Fibroblast of upper back skin (primary cell): ENCODE data around the gene IGSF8.
"Not testable (repeated sequence)": the region's sequence is repeated elsewhere in the genome, so short reads cannot be mapped to it uniquely, and the experiment has no call there.

ENCODE experiments used
- DNase-seq: peaks from one replicate; pipeline ENCODE4 v3.0.0-alpha.2; 2013

IGSF8 gene

DNA sequence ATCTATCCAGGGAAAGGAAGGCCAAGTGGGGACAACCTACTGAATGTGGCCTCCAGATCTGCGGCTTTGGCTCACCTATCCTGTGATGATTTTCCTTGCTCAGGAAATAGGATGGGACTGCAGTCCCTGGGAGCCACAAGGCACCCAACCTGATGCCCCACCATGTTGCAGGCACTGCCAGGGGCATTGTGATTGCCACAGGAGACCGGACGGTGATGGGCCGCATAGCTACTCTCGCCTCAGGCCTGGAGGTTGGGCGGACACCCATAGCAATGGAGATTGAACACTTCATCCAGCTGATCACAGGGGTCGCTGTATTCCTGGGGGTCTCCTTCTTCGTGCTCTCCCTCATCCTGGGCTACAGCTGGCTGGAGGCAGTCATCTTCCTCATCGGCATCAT lies 29.0 kb upstream of the IGSF8 start:
- DNase-seq, result no peak

DNA sequence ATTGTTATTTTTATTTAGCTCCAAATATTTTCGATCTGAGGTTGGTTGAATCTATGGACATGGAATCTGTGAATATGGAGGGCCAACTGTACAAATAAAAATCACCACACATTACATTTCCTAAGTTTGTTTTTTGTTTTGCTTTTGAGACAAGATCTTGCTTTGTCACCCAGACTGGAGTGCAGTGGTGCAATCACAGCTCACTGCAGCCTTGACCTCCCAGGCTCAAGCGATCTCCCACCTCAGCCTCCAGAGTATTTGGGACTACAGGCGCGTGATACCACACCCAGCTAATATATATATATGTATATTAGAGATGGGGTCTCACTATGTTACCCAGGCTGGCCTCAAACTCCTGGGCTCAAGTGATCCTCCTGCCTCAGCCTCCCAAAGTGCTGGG lies 27.9 kb upstream of the IGSF8 start:
- not testable (repeated sequence) for DNase-seq

DNA sequence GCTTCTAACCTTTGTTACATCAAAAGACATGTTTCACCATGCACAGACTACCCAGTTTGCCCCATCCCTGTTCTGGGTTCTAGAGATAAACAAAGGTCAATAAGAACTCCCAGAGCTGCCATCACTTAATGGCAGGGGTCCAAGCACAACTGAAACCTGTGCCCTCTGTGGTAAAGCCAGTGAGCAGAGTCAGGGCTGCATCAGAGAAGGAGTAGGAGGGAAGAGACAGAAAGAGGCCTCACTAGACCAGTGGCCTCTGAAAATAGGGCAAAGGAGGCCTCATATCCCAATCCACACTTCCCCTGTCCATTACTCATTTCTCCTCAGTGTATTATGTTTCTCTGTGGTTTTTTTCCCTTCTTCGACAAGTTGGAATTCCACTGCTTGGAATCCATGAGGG lies 27.3 kb upstream of the IGSF8 start:
- DNase-seq, result peak; percentile 49

DNA sequence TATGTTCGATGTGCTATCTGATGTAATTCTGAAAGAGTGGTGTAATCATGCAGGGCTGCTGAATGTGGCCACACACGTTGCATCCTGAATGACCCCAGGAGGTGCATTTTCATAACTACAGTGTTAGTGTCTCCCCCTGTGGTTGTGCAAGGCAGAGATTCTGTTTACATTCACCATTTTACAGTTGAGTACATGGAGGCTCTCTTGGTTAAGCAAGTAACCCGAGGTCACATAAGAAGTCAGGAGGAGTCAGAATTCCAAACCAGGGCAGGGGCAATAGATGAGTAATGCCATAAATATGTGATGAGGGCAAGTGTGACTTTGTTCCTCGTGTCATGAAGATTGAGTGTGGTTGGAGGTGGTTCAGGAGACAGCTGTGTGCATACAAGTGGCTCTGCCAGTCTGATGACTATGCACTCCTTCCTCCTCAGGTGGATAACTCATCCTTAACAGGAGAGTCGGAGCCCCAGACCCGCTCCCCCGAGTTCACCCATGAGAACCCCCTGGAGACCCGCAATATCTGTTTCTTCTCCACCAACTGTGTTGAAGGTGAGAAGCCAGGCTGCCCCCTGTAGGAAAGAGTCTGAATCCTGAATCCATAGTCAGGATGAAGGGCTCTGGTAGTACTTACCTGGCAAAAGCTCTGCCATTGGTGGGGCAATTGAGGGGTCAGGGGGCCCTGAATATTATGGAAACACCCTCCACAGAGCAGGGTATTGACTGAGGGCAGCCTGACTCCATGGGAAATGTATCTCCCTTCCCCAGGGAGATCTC lies 26.5 kb upstream of the IGSF8 start:
- peak; percentile 79 for DNase-seq

DNA sequence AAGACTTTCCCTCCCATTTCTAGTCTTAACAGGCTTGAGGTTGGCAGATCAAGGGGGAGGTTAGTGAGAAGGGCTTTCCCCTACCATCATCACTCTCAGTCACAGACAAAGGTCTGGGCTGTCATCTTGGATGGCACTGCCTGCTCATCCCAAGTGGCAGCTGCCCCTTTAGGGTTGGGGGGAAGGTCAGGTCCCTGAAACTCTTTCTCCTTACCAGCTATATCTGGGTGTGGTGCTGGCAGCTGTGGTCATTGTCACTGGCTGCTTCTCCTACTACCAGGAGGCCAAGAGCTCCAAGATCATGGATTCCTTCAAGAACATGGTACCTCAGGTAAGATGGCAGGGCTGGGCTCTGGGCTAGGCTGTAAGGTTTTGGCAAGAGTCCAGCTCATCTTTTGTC lies 25.3 kb upstream of the IGSF8 start:
- no peak for DNase-seq

DNA sequence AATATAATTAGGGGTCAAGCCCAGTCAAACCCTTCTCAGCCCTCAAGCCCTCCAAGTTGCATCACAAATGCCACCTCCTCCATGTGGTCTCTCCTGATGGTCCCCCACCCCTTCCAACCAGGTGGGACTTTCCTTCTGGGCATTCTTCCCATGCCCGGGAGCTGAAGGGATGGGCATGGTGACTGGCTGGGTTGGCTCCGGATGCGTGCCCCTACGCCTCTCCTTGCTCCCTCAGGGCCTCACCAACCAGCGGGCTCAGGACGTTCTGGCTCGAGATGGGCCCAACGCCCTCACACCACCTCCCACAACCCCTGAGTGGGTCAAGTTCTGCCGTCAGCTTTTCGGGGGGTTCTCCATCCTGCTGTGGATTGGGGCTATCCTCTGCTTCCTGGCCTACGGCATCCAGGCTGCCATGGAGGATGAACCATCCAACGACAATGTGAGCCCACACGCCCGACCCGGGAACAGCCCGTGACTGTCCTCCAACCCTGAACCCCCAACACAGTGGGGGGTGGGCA lies 24.6 kb upstream of the IGSF8 start:
- DNase-seq, result no peak

DNA sequence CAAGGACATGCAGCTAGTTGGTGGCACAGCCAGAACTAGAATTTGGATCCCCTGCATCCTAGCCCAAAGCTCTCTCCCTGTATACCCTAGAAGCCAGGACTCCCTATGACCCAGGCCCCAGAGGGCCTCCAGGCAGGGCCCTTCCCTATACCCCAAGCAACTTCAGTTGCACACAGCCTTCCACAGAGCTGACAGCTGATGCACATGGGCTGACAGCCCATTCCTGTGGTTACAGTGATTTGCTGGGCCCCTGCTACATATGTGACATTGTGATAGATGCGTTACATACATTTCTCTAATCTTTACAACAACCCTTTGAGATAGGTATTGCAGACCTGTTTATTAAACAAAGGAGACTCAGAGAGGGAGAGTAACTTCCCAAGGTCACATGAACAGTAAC lies 23.0 kb upstream of the IGSF8 start:
- DNase-seq, result no peak

DNA sequence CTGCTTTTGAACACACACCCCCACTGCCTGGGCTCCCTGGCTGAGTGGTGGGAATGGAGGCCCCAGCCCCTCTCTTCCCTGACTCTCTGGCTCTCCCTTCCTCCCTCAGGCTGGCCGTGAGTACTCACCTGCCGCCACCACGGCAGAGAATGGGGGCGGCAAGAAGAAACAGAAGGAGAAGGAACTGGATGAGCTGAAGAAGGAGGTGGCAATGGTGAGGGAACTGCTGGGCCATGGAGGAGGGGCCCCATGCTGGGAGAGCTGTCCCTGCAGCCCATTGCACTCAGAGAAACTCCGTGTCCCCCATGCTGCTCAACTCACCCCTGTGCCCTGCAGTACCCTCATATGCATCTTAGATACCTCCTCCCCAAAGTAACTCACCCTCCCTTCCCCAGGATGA lies 22.4 kb upstream of the IGSF8 start:
- no peak for DNase-seq

DNA sequence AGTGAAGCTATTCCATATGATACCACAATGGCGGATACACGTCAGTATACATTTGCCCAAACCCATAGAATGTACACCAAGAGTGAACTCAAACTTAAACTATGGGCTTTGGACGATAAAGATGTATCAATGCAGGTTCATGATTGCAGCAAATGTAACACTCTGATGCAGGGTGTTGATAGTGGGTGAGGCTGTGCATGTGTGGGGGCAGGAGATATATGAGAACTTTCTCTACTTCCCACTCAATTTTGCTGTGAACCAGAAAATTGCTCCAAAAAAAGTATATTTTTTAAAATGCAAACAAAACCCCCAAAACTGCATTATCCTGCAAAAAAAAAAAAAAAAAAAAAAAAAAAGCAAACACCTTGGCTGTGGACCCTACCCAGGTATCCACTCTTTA lies 20.5 kb upstream of the IGSF8 start:
- no peak for DNase-seq

DNA sequence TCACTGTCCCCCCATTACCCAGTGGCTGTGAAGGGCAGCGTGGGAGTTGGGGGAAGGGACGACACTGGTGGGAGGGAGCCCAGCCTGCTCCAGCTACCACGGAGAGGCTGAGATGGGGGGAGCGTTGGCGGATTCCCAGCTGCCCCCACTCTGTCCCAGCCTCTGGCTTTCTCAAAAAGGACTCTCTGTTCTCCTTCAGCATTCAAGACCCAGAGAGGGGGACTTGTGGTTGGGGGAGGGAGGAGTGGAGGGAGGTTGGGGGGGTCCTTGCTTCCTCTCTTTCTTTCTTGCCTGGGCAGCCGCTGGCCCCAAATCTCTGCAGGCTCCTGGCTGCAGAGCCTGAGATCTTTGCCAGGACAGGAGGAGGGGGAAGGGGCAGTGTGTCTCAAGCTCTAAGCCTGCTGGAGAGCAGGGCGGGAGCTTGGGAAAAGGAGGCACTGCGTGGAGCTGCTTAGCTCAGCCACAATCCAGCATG lies 19.3 kb upstream of the IGSF8 start:
- DNase-seq, result peak; percentile 66

DNA sequence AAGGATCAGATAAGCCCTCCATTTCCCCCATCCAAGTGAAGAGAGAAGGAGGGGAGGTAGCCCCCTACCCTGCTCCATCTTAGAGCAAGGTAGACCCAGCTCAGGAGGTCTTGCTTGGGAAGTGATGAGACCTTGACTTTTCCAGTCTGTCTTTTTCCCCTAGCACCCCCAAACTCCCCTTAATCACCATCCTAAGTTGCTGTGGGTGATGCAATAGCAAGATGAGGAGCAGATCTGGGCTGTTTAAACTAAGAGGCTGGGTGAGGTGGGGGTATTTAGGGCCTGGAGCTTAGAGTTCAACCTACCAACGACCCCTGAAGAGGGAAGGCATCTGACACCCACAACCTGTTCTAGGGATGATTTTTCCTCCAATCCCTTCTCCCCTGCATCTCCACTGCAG lies 18.9 kb upstream of the IGSF8 start:
- DNase-seq, result no peak

DNA sequence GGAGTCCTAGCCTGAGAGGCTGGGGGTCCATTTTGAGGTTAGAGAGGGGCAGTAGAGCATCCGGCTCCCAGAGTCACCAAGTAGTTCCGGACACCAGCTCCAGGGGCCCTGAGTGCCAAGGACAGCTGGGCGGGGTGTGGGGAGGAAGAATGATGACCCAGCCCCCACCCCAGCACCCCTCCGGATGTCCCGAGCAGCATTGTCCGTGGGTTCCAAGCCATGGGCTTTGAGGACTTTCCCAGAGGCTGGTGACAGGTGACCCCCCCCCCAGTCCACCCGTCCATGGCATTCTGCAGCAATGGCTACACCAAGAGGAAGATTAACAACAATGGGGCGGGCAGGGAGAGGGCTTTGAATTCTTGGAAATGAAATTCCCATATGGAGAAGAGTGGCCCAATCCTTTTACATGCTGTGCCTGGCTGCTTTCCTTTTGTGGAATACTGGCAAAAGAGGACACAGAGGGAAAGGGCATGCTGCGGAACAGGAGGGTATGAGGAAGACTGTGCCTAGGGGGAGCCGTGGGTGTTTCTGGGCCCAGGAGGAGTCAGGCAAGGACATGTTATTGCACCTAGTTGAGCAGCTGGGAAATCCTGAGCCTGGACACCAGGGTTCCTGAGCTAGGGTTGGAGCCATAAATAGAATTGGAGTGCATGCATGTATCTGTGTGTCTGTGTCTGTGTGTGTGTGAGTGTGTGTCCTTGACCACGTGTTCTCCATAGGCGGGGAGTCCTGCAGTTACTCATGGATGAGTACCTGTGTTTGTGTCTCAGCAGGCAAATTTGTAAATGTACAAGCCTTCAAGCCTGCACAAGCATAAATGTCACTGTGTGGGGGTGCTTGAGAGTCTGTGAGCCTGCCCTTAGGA lies 18.1 kb upstream of the IGSF8 start:
- DNase-seq, result peak; percentile 53

DNA sequence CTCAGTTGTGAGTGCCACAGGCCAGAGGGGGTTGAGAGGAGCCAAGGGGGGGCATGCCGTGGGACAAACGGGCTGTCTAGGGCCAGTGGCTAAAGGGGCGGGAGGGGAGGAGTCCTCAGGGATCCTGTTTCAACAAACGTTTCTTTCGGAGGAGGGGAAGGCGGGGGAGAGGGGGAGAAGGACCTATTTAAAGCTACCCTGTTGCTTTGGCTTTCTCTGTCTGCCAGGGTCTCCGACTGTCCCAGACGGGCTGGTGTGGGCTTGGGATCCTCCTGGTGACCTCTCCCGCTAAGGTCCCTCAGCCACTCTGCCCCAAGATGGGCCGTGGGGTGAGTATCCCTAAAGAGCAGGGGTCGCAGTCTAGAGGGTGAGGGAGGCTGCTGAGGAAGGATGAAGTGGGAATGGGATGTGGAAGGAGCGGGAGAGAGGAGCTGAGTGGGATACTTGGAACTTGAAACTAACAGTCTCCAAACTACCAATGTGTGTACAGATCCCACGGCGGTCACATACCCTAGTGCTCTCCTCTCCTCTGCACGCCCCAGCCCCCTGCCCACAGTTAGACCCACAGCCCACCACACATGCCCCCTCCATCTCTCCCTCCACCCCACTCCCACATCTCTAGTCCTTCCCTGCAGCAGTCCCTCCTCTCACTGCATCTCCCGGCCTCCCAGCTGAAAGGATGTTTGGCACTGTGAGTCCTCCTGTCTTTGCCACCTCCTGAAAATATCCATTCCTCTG lies 17.3 kb upstream of the IGSF8 start, which contains the start of gene ATP1A2:
TSS of gene ATP1A2 (plus strand) at position 215 of the 738 bp plus-strand sequence. CDS start at position 318, 103 bp downstream.
- DNase-seq, result no peak

DNA sequence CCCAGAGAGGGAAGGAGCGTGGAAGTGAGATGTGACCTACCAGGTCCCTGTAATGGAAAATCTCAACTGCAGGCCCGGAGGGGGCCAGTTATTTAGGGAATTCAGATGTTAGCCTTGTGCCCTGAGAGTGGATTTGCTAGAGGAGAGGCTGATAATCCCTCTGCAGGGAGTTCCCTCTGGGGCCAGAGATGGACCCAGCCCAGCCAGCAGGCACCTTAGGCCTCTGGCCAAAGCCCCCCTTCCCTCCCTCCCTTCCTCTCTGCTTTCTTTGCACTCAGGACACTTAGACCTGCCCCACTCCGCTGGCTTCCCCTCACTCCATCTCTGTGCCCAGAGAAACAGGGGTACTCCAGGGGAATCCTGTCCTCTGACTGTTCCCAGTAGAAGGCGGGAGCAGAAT lies 15.7 kb upstream of the IGSF8 start:
- no peak for DNase-seq

DNA sequence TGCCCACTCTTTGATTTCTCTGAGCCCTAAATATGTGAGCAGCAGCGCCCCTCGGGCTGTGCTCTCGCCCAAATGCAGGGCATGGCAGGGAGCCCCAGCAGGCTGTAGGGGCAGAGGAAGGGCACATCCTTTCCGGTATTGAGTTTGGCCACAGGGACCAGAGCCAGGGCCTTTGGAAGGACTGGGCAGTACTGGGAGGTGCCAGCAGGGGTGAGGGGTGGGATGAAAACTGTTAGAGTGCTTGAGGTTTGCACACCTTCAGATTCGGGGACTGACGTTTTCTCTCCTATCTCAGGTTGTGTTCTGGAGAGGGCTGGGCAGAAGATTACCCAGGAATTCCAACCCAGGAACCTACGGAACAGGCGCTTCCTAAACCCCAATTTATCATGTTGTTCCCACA lies 15.0 kb upstream of the IGSF8 start:
- no peak for DNase-seq

DNA sequence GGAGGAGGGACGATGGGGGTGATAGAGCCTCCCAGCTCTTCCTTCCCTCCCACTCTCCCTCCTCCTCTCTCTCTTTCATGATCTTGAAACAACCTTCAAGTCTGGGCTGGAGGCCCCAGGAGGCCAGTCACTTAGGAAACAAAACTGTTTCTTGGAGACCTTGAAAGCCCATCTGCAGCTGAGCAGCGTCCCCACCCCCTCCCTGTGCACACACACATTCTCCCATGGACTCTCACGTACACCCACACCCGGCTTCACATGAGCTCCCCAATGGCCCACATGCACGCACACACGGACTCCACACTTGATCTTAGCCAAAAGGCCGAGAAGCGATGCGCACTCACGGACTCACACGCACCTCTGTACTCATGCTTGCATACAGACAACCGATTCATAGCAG lies 13.9 kb upstream of the IGSF8 start:
- DNase-seq, result peak; percentile 46

DNA sequence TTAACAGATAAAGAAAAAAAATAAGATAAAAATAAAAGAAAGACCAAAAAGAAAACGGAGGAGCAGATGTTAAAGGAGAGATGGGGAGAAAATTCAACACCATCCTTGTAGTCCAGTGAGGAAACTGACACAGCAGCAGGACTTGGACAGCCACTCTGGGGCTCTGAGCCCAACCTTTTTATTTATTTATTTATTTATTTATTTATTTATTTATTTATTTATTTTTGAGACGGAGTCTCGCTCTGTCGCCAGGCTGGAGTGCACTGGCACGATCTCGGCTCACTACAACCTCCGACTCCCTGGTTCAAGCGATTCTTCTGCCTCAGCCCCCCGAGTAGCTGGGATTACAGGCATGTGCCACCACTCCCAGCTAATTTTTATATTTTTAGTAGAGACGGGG lies 13.0 kb upstream of the IGSF8 start:
- DNase-seq, result not testable (repeated sequence)

DNA sequence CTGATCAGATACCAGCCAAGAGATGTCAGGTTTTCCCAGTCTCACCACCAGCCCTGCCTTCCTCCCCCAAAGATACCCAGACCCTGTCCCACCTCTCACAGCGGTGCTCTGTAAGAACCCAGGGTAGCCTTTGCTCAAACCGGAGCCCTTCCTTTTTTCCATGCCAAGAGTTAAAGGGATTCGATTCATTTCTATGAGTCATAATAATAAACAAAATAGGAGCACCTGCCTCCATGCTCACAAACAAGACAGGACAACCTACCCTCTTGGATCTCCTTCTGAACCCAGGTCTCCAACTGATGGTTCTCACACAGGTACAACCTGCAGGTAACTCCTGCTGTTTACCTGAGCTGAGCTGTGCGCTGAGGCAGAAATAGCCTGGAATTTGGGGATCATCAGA lies 11.3 kb upstream of the IGSF8 start:
- no peak for DNase-seq

DNA sequence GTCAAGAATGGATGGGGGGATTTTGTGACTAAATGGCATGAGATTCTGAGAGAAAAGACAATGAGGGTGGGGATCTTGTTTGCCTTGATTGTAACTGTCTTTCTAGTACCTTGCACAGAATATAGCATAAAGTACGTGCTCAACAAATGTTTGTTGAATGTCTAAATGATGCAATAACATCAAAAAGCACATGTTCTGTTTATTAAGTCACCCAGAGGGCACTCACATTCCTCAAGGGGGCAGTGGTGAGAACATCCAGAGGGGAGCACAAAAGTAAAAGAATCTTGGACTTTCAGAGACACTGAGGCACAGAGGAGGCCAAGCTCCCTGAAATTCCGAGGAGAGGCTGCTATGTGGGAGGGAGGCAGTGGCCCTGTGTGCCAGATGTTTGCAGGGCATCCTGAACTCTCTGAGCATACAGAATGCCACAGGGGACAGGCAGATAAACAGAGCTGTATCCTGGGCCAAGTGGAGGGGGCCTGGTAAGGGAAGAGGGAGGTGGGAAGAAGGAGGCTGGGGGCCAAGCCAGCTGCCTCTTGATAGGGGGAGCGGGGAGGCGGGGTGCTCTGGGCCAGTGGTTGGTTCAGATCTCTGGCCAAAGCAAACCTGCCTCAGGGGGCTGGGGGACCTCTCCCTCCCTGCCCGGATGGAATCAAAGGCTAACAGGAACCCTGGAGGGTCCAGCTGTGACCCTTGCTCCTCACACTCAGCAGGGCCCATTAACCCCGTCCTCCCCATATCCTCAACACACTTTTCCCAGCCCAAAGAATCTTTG lies 10.7 kb upstream of the IGSF8 start:
- peak; percentile 52 for DNase-seq

DNA sequence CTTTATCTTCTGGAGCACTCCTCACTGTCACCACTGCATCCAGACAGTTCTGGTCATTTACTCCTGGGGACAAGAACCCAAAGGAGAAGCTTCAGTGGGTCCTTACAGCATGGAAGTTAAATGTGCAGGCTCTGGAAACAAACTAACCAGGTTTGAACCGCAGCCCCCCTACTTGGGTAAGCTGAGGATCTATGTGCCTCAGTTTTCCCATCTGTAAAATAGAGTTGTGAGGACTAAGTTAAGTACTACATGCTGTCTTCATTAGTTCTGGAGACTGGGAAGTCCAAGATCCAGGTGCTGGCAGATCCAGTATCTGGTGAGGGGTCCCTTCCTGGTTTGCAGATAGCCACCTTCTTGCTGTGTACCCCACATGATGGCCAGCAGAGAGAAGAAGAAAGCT lies 9.1 kb upstream of the IGSF8 start:
- no peak for DNase-seq

DNA sequence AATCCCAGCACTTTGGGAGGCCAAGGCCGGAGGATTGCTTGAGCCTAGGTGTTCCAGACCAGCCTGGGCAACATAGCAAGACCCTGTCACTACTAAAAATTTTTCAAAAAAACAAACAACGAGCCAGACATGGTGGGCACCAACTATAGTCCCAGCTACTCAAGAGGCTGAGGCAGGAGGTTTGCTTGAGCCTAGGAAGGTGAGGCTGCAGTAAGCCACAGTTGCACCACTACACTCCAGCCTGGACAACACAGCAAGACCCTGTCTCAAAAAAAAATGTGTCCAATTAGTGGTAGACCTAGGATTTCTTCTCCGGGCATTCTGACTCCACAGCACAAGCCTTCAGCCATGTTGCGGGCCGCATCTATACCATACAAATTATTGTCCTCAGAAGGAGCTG lies 6.7 kb upstream of the IGSF8 start:
- DNase-seq, result no peak

DNA sequence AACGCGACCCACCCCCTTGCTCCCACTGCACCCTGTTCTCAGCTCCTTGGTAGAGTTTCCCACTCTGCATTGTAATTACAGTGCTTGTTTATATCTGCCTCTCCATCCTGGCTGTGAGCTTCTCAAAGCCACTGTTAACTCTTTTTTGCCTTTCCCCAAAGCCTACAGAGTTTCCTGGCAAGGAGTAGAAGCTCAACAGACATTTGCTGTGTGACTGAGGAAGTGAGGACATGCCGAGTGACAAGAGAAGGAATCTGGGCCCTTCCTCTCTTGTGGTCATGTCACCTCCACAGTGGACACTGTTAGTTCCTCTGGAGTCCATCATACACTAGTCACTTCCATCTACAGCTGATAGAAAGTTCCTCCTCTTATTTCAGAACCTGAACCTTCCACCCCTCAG lies 6.1 kb upstream of the IGSF8 start:
- DNase-seq, result no peak
